ENCODE results near the gene EGLN2. TPM values are rescaled to one million over a fixed set of nuclear protein-coding genes. Genes with fewer than 3 reads are reported as not detected.

Gene EGLN2
- total and polyA plus RNA-seq, 2 of the 4 experiments (the other 2 are of a cell fraction): 54.1 to 60.2 TPM

DNA sequence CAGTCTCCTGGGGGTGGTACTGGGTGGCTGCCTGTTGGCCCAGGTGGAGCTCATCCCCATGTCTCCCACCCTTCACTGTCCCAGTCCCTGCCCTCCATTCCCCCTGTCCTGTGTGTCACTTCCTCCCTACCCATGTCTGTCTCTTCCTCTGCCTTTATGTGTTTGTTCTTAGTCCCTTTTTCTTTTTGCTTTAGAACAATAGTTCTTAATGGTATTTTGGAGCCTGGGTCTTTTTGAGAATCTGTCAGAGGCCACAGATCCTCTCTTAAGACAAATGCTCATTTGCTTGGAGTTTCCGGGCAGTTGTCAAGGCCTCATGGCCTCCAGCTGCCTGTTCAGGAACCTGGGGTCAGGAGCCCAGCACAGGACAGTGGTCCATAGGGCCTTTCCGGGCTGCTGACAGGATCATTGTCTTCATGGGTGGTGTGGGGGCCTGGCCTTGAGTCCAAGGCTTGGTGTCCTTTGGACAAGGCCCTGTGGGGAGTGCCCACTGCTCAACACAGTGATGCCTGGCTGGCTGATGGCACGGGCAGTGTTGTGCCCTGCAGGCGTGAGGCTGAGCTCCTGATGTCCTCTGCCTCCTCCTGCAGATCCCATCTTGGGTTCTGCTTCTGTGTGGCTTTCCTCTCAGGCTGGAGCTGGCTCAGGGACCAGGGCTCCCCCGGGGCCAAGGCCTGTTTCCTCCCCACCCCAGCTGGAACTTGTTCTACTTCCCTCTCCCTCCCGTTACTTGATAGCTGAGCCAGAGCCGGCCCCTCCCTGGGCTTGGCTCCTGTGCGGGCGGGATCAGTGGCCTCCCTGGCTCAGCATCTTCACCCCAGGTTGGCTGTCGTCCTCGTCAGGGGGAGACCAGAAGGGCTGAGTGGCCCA is 3.5 kb downstream of the EGLN2 start:
- Histone ChIP-seq H4K8ac (ENCODE audit: low read depth in 2 of 2, low read length in 2 of 2) (no peak overlapping the region), H2BK5ac (ENCODE audit: low read depth, low read length, poor library complexity, severe bottlenecking) (no peak overlapping the region), H3K4me3 (ENCODE audit: insufficient read depth, low read depth, low read length) (no peak overlapping the region; the same call in 1 of the 2 replicates), H2BK120ac (ENCODE audit: low read depth, low read length) (no peak overlapping the region), H3K23ac (ENCODE audit: low read depth, low read length) (peak overlapping the region; percentile 55; the same call in 1 of the 2 replicates), H2AK5ac (ENCODE audit: low read depth, low read length) (no peak overlapping the region), H3K9me3 (ENCODE audit: control insufficient read depth, insufficient read depth, low read length) (no peaks in the 10 kb centered on the region), H2AFZ (replicated peaks; ENCODE audit: low read length, poor library complexity) (no peak overlapping the region), H2BK20ac (ENCODE audit: low read depth, low read length) (no peak overlapping the region), H4K91ac (ENCODE audit: insufficient read depth, low read depth, low read length) (no peak overlapping the region), H3K56ac (ENCODE audit: extremely low read depth, insufficient read depth, low read length) (no peak overlapping the region), H3K14ac (replicated peaks; ENCODE audit: low read depth, low read length) (0 out of 2 replicates have a peak overlapping the region, but pooled peaks have one; percentile 13), H3K9ac (ENCODE audit: low read depth, low read length) (peak overlapping the region; percentile 44), H3K4me2 (ENCODE audit: low read depth, low read length) (peak overlapping the region; percentile 81; the same call in 1 of the 2 replicates), H3K79me1 (ENCODE audit: low read depth in 1 of 2, low read length in 2 of 2) (peaks cover 10 to 82% of the 10 kb centered on the region in 2 experiments), H3K4ac (ENCODE audit: low read depth, low read length) (no peak overlapping the region), H4K5ac (ENCODE audit: low read depth, low read length) (no peak overlapping the region), H3K18ac (ENCODE audit: low read depth, low read length) (no peak overlapping the region), H2BK15ac (ENCODE audit: low read depth, low read length) (no peak overlapping the region), H3K27me3 (ENCODE audit: control insufficient read depth, insufficient read depth, low read length) (no peaks in the 10 kb centered on the region), H2AK9ac (replicated peaks; ENCODE audit: low read depth, low read length, poor library complexity) (peak overlapping the region; percentile 16), H4K20me1 (ENCODE audit: insufficient read depth, low read length) (peaks cover 78% of the 10 kb centered on the region), H3K9me1 (ENCODE audit: insufficient read depth, low read length) (peaks cover 36% of the 10 kb centered on the region), H3K27ac (ENCODE audit: insufficient read depth, low read length) (peak overlapping the region; percentile 31; the same call in 1 of the 2 replicates), H3K36me3 (ENCODE audit: control insufficient read depth, insufficient read depth, low read length) (peaks cover 49% of the 10 kb centered on the region), H3K4me1 (ENCODE audit: control insufficient read depth, insufficient read depth, low read length) (peaks cover 40% of the 10 kb centered on the region)
- ATAC-seq (ENCODE audit: low read depth) (no peak), DNase-seq (no peak)
- dilution Hi-C loops (cut with HindIII; ENCODE audit: low sequenced_read_pairs, unreplicated experiment) (no loop called here), intact Hi-C loops (cut with micrococcal nuclease) (no loop called here), in situ Hi-C loops (cut with MboI; ENCODE audit: low sequenced_read_pairs) (no loop called here)
- CTCF ChIA-PET: interaction anchor here (0.6 kb wide), 1 partner anchor 9 kb away, joined by 3 read pairs; no protein-coding TSS in a partner anchor
- POLR2A ChIA-PET (ENCODE audit: unreplicated experiment): interaction anchor here (0.5 to 0.6 kb wide), 2 partner anchors 9 to 142 kb away, joined by 4 read pairs; no protein-coding TSS in a partner anchor
- WGBS, 2 experiments (ENCODE audit: extremely low coverage in 2 of 2, insufficient read length in 1 of 2): 50% methylated on average over 8 of the region's 11 CpGs; no CpG with 5 or more reads in 1 of the 2 experiments
- no TSS peak for BruUV-seq (replicated peaks)
- TF ChIP-seq RCOR1 (IDR thresholded peaks at IDR 0.05; ENCODE audit: insufficient replicate concordance, low read length): no peak
- no peak for TF ChIP-seq RAD21 (IDR thresholded peaks at IDR 0.05; ENCODE audit: low read length)
- TF ChIP-seq, protein P1, sequence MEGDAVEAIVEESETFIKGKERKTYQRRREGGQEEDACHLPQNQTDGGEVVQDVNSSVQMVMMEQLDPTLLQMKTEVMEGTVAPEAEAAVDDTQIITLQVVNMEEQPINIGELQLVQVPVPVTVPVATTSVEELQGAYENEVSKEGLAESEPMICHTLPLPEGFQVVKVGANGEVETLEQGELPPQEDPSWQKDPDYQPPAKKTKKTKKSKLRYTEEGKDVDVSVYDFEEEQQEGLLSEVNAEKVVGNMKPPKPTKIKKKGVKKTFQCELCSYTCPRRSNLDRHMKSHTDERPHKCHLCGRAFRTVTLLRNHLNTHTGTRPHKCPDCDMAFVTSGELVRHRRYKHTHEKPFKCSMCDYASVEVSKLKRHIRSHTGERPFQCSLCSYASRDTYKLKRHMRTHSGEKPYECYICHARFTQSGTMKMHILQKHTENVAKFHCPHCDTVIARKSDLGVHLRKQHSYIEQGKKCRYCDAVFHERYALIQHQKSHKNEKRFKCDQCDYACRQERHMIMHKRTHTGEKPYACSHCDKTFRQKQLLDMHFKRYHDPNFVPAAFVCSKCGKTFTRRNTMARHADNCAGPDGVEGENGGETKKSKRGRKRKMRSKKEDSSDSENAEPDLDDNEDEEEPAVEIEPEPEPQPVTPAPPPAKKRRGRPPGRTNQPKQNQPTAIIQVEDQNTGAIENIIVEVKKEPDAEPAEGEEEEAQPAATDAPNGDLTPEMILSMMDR (conservative IDR thresholded peaks at IDR 0.05; ENCODE audit: low read depth, low read length): no peak
- no peak for TF ChIP-seq RFX5 (IDR thresholded peaks at IDR 0.05; ENCODE audit: low read depth, low read length)
- TF ChIP-seq SMC3 (IDR thresholded peaks at IDR 0.05; ENCODE audit: low read depth, low read length): no peak
- TF ChIP-seq, protein P2, sequence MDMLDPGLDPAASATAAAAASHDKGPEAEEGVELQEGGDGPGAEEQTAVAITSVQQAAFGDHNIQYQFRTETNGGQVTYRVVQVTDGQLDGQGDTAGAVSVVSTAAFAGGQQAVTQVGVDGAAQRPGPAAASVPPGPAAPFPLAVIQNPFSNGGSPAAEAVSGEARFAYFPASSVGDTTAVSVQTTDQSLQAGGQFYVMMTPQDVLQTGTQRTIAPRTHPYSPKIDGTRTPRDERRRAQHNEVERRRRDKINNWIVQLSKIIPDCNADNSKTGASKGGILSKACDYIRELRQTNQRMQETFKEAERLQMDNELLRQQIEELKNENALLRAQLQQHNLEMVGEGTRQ (IDR thresholded peaks at IDR 0.05; ENCODE audit: low read depth, low read length): no peak
- no peak for TF ChIP-seq NFE2L2 (IDR thresholded peaks at IDR 0.05; ENCODE audit: low read depth, low read length)
- TF ChIP-seq MXI1 (IDR thresholded peaks at IDR 0.05; ENCODE audit: borderline replicate concordance, low read depth, low read length): no peak
- no peak for TF ChIP-seq CEBPB (IDR thresholded peaks at IDR 0.05; ENCODE audit: low read depth, low read length)
- no peak for TF ChIP-seq MAZ (IDR thresholded peaks at IDR 0.05; ENCODE audit: borderline replicate concordance, low read depth, low read length)
- TF ChIP-seq POLR2A (IDR thresholded peaks at IDR 0.05; ENCODE audit: low read depth, low read length): no peak
- TF ChIP-seq BHLHE40 (IDR thresholded peaks at IDR 0.05; ENCODE audit: low read depth, low read length): no peak
